Body of pancreas (tissue), 4 donors: Measurements from ENCODE around the gene UTS2B. TPM values are rescaled to one million over a fixed set of nuclear protein-coding genes. Genes with fewer than 3 reads are reported as not detected.

ENCODE experiments used
- ATAC-seq: fragments of 150-250 bp; one replicate; pipeline ENCODE4 v1.9.1; 2016
- DNase-seq, 4 donors: peaks; one replicate each; pipeline ENCODE4 v3.0.0-alpha.2; 2019
- H3K27ac ChIP-seq, 4 donors: fragments of 200-600 bp; sonication (generic); 1 replicate in 3 of 4; 2 replicates in 1 of 4; pipeline versions ENCODE4 v1.5.1 to v1.6.1; 2016 to 2019; ENCODE audit warnings: mild to moderate bottlenecking in 1 of 4, mixed read lengths in 1 of 4, moderate library complexity in 1 of 4
- H3K27me3 ChIP-seq, 2 donors: fragments of 200-600 bp; sonication (generic); one replicate each; pipeline ENCODE4 v1.6.0; 2016; ENCODE audit warnings: mild to moderate bottlenecking in 1 of 2
- H3K36me3 ChIP-seq, 2 donors: fragments of 200-600 bp; sonication (generic); replicated peaks in 1 of 2; 2 replicates each; pipeline ENCODE4 v1.5.1; 2016; ENCODE audit warnings: low read depth in 2 of 2; ENCODE audit not compliant: insufficient read depth in 1 of 2
- H3K4me1 ChIP-seq: fragments of 200-600 bp; sonication (generic); one replicate; pipeline ENCODE4 v1.6.0; 2016
- H3K4me3 ChIP-seq, 2 donors: fragments of 200-600 bp; sonication (generic); 1 replicate in 1 of 2; 2 replicates in 1 of 2; pipeline ENCODE4 v1.5.1; 2016 to 2019
- H3K9me3 ChIP-seq, 3 donors: fragments of 200-600 bp; sonication (generic); 1 replicate in 2 of 3; 2 replicates in 1 of 3; pipeline ENCODE4 v1.5.1; 2016
- POLR2A ChIP-seq, 3 donors: fragments of 450-650 bp; IDR thresholded peaks; one replicate each; pipeline ENCODE4 v1.6.1; 2016; ENCODE audit warnings: antibody characterized with exemption in 3 of 3, mild to moderate bottlenecking in 2 of 3
- WGBS, 2 donors: methylation state at CpG; one replicate each; pipeline ENCODE4 v1.1.5; 2017; 5-methylcytosine and 5-hydroxymethylcytosine counted together
- intact Hi-C: fragments of 100-400 bp; cut with DNase I; formaldehyde crosslinking; loops from one replicate; pipeline ENCODE4 v1.15.1; 2023
- total RNA-seq, 2 donors: library from RNA; depleted of rRNA; stranded (reverse); fragments of >200 nt; gene quantifications; one replicate each; pipeline ENCODE4 v1.1.0, GENCODE V29; 2016
- TF ChIP-seq, protein P1 (sequence below), 7 experiments: fragments of 450-650 bp in 4 of 7; fragments of 200-600 bp in 3 of 7; sonication (generic) in 3 of 7; IDR thresholded peaks; one replicate each; pipeline ENCODE4 v1.5.1; 2016 to 2019; ENCODE audit warnings: antibody characterized with exemption in 7 of 7

The UTS2B gene
- total RNA-seq, 2 donors from 2014 or later = not detected

DNA sequence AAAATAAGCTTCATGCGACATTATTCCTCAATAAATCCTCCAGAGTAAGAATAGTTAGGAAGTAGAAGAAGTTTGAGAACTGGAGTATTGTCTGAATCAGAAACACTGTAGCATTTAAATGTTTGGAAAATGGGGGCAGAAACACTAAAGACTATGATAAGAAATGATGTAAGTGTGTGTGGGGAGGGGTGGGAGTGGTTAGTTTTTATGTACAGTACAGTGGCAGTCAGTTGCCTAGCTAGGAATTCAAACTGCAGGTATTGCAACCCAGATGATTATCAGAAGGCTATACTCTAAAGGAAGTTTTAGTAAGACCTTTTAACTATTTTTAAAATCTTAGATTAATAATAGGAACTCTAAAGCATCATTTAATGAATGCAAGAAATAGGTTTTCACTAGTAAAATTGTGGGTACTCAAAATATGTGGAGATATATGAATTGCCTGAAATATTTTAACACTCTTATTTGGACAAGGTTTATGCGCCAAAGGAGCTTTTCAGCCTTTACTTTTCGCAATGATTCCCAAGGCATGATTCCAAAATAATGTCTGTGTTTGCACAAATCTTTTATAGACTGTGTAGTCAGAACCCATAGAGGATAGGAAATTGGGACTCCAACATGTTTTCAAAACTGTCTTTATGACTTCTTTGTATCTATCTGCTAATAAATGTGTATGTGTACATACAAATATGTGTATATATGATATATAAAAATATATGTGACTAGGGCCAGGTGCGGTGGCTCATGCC is 9.1 kb downstream of the UTS2B start:
- DNase-seq = no peak
- TF ChIP-seq, protein P1, sequence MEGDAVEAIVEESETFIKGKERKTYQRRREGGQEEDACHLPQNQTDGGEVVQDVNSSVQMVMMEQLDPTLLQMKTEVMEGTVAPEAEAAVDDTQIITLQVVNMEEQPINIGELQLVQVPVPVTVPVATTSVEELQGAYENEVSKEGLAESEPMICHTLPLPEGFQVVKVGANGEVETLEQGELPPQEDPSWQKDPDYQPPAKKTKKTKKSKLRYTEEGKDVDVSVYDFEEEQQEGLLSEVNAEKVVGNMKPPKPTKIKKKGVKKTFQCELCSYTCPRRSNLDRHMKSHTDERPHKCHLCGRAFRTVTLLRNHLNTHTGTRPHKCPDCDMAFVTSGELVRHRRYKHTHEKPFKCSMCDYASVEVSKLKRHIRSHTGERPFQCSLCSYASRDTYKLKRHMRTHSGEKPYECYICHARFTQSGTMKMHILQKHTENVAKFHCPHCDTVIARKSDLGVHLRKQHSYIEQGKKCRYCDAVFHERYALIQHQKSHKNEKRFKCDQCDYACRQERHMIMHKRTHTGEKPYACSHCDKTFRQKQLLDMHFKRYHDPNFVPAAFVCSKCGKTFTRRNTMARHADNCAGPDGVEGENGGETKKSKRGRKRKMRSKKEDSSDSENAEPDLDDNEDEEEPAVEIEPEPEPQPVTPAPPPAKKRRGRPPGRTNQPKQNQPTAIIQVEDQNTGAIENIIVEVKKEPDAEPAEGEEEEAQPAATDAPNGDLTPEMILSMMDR (IDR thresholded peaks at IDR 0.05) = no peak
- TF ChIP-seq POLR2A (IDR thresholded peaks at IDR 0.05) = no peak
- WGBS, 2 donors = 90 to 93% methylated on average over 4 of the region's 4 CpGs
- Histone ChIP-seq H3K27ac (no peak overlapping the region), H3K4me1 (no peaks in the 10 kb centered on the region), H3K9me3 (no peaks in the 10 kb centered on the region), H3K27me3 (no peaks in the 10 kb centered on the region), H3K4me3 (no peak overlapping the region), H3K36me3 (no peaks in the 10 kb centered on the region)
- intact Hi-C loops = no loop called here
- no peak for ATAC-seq

DNA sequence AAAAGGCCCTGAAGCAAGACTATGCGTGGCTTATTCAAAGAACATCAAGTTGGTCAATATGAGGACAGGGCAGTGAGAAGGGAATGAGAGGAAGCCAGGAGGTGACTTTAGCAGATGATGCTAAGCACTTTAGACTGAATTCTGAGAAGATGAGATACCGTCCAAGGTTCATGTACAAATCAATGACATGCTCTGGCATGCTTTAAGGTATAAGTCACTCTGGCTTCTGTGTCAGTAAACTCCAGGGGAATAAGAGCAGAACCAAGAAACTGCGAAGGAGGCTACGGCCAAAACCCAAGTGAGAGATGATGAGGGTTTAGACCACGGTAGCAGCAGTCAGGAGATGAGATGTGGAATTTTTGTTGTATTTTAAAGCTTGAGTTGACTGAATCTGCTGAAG is 10.0 kb downstream of the UTS2B start:
- Histone ChIP-seq H3K4me3 (no peak overlapping the region), H3K27me3 (no peaks in the 10 kb centered on the region), H3K36me3 (no peaks in the 10 kb centered on the region), H3K9me3 (no peaks in the 10 kb centered on the region), H3K4me1 (no peaks in the 10 kb centered on the region), H3K27ac (no peak overlapping the region)
- WGBS, 2 donors = 80 to 83% methylated on average over 5 of the region's 5 CpGs
- TF ChIP-seq, protein P1 (IDR thresholded peaks at IDR 0.05) = no peak
- DNase-seq (no peak), ATAC-seq (no peak)
- intact Hi-C loops = no loop called here

DNA sequence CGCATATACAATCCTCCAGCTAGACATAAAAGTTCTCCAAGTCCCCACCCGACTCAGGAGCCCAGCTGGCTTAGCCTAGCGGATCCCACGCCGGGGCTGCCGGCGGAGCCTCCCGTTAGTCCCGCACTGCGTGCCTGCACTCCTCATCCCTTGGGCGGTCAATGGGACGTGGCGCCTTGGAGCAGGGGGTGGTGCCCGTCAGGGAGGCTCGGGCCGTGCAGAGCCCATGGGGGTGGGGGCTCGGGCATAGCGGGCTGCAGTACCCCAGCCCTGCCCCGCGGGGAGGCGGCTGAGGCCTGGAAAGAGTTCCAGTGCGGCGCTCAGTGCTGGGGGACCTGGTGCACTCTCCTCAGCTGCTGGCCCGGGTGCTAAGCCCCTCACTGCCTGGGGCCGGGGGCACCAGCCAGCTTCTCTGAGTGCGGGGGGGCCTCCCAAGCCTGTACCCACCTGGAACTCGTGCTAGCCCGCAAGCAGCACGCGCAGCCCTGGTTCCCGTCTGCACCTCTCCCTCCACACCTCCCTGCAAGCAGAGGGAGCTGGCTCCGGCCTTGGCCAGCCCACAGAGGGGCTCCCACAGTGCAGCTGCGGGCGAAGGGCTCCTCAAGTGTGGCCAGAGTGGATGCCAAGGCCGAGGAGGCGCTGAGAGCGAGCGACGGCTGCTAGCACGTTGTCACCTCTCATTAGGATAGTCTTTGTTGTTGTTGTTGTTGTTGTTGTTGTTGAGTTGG is 13.3 kb downstream of the UTS2B start:
- DNase-seq = no peak
- intact Hi-C loops = no loop called here

DNA sequence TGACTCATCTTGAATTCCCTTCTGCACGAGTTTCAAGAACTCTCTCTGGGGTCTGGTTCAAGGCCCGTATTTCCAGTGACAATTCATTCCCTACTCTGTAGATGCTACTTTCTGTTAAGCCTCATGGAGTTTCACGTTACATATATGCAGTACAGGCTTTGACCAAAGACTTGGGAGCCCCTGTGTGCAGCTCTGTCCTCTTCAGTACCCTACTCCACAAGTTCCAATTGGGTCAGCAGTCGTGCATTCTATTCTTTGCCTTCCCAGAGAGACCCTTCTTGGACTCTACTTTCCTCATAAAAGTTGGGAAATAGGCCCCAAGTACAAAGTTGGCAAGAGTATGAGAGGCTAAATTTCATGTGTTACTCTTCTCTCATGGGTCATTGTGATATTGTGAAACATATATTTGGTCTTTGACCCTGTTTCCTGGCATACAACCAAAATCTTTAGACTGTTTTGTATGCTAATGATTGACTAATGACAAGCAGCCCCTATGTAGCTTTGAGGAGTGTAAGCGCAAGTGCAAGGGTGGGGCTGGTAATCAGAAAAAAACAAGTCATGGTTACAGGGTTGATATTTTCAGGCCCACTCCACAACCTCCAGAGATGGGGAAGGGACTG is 16.1 kb downstream of the UTS2B start:
- no peak for DNase-seq

More for the DNA sequence above, 13.3 kb downstream of the UTS2B start:
- H3K4me1 ChIP-seq = no peaks in the 10 kb centered on the region
- no peak for ATAC-seq
- no peak overlapping the region for H3K4me3 ChIP-seq
- H3K27ac ChIP-seq = no peak overlapping the region
- 80 to 92% methylated on average over 16 to 40 of the region's 40 CpGs for WGBS, 2 donors
- no peaks in the 10 kb centered on the region for H3K9me3 ChIP-seq
- no peaks in the 10 kb centered on the region for H3K36me3 ChIP-seq
- TF ChIP-seq POLR2A (IDR thresholded peaks at IDR 0.05) = no peak
- TF ChIP-seq, protein P1 (IDR thresholded peaks at IDR 0.05) = no peak
- H3K27me3 ChIP-seq = no peaks in the 10 kb centered on the region

More for the DNA sequence above, 16.1 kb downstream of the UTS2B start:
- H3K4me1 ChIP-seq = no peaks in the 10 kb centered on the region
- H3K27ac ChIP-seq = no peak overlapping the region
- no peaks in the 10 kb centered on the region for H3K9me3 ChIP-seq
- H3K36me3 ChIP-seq = no peaks in the 10 kb centered on the region
- intact Hi-C loops = no loop called here
- no peak overlapping the region for H3K4me3 ChIP-seq
- H3K27me3 ChIP-seq = no peaks in the 10 kb centered on the region
- TF ChIP-seq POLR2A (IDR thresholded peaks at IDR 0.05) = no peak
- TF ChIP-seq, protein P1 (IDR thresholded peaks at IDR 0.05) = no peak
- WGBS, 2 donors = 80 to 81% methylated on average over 5 of the region's 5 CpGs
- ATAC-seq = no peak
